Germinal center (tissue), 1 donor: ENCODE data around the gene GPX5.
"Not testable (repeated sequence)": the region's sequence is repeated elsewhere in the genome, so short reads cannot be mapped to it uniquely, and the experiment has no call there.

Experiments used
- DNase-seq: peaks from one replicate; pipeline ENCODE4 v3.0.0; 2012; ENCODE audit warnings: mixed read lengths, low spot score

The GPX5 gene

GRCh38 chr6:28515676-28516075 lies 10.0 kb upstream of the GPX5 start, which contains the start of gene GPX6:
Gene GPX6, minus strand, starts transcription at chr6:28515793. Its CDS starts 50 bp downstream, at chr6:28515743.
- DNase-seq: no peak

DNA sequence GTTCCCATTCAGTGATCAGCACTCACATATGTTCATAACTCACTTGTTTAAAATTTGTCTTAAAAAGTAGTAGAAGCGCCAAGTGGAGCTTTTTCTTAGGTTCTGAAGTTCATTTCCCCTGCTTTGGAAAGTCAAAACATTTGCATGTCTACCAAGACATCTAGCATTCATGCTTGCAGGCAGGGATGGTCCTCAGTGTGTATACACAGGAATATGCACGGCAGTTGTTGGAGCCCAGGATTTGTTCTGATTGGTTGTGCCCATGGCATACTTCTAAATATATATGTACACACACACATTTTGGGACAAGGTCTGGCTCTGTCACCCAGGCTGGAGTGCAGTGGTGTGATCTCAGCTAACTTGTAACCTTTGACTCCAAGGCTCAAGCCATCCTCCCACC lies 7.7 kb upstream of the GPX5 start:
- DNase-seq: no peak

DNA sequence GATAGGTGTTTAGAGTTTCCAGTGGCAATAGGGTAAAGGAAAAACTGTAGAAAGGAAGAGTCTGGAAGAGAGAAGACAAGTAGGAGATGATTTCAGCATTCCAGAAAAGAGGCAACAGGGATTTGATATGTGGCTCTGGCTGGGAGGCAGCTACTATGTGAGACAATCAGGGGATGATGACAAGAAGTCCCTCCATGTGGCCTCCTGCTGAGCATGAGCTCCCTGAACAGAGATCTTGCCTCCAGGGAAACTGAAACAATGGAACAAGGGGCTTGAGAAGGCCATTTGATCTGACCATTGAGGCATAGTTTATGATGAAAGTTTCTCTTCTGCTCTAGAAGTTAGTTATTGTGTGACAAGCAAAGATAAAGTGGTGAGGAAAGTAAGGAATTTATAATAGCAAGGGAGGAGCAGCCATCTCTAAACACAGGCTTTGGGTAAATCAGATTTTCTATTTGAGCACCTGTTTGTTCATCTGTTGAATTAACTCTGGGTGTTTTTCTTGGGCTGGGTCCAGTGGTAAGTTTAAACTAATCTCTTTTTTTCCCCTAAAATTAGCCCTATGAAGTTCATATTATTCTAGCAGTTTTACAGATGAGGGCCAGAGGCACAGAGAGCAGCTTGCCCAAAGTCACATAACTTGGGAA lies 3.0 kb upstream of the GPX5 start:
- no peak for DNase-seq

- DNase-seq: no peak
These were observed 2.4 kb upstream of the GPX5 start for GRCh38 chr6:28523241-28523622.

- DNase-seq: no peak
These were observed 5.1 kb downstream of the GPX5 start for GRCh38 chr6:28530777-28531176.

GRCh38 chr6:28531479-28532128 lies 5.9 kb downstream of the GPX5 start:
- DNase-seq: no peak

GRCh38 chr6:28534306-28534705 lies 8.6 kb downstream of the GPX5 start:
- no peak for DNase-seq

DNA sequence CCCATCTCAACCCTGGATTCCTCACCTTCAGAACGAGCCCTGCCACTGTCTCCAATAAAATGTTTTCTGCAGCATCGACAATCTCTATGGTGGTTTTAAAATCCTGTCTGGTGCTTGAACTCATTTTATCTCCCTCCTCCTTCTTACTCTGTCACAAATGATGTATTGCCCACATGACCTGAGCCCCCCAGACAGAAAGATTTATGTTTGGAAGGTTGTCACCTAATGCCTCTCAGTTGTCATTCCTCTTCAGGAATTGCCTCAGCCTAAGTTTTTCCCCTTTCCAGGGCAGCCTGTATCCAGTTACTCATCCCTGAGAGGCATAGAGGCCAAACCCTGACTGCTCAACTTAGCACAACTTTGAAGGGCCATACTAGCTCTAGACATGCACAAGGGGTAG lies 9.2 kb downstream of the GPX5 start:
- no peak for DNase-seq

- no peak for DNase-seq
These were observed 11.4 kb downstream of the GPX5 start for GRCh38 chr6:28537065-28537464.

GRCh38 chr6:28537509-28538140 lies 11.9 kb downstream of the GPX5 start:
- no peak for DNase-seq

GRCh38 chr6:28541996-28542395 lies 16.3 kb downstream of the GPX5 start:
- DNase-seq: no peak

- peak; percentile 67 for DNase-seq
These were observed 17.0 kb downstream of the GPX5 start for GRCh38 chr6:28542440-28543296.

GRCh38 chr6:28543651-28544610 lies 18.2 kb downstream of the GPX5 start:
- peak; percentile 29 for DNase-seq

DNA sequence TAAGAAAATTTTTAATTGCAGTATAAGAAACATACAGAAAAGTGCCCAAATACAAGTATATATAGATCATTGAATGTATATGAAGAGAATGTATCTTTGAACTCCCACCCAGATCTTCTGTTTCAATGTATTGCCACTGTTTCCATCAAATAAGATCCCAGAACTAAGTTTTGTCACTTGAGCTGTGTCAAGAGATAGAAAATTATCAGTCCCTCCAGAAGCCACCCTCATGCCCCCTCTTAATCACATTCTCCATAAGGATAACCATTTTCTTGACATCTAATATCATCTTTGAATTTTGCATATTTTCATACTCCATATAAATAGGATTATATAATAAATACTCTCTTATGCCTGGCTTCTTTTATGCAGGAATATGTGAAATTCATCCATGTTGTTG lies 20.3 kb downstream of the GPX5 start:
- DNase-seq: no peak

GRCh38 chr6:28547003-28547402 lies 21.3 kb downstream of the GPX5 start:
- DNase-seq: not testable (repeated sequence)

DNA sequence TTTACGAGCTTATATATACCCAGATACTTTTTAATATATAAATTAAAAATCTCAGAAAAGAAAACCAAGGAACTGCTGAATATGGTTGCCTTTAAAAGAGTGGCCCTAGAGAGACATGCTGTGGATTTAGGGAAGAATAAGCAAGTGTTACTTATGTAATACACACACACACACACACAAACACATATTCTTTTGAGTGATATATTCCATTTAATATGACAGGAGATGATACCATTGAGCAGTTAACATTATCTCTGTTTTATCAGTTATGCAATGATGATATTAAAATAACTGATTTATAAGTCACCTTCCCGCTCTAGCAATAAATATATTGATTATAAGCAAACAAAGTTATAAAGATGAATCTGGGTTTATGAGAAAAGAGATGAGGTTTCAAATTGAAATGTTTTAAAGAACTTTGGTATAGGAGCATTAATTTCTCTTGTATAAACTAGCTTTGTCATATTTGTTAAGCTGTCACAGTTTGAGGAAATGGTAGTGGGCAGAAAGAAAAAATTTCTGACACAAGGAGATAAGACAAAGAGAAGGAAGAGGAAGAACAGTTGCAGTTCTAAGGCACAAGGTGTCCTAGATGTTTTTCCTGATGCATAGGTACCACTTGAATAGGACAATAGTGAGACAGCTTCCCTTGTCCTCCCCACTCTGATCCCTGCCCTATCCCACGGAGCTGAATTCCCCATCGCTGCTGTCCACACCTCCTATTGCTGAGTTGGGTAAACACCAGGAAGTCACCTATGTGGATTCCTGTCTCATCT lies 26.4 kb downstream of the GPX5 start:
- no peak for DNase-seq

- no peak for DNase-seq
These were observed 27.8 kb downstream of the GPX5 start for GRCh38 chr6:28553384-28553985.

DNA sequence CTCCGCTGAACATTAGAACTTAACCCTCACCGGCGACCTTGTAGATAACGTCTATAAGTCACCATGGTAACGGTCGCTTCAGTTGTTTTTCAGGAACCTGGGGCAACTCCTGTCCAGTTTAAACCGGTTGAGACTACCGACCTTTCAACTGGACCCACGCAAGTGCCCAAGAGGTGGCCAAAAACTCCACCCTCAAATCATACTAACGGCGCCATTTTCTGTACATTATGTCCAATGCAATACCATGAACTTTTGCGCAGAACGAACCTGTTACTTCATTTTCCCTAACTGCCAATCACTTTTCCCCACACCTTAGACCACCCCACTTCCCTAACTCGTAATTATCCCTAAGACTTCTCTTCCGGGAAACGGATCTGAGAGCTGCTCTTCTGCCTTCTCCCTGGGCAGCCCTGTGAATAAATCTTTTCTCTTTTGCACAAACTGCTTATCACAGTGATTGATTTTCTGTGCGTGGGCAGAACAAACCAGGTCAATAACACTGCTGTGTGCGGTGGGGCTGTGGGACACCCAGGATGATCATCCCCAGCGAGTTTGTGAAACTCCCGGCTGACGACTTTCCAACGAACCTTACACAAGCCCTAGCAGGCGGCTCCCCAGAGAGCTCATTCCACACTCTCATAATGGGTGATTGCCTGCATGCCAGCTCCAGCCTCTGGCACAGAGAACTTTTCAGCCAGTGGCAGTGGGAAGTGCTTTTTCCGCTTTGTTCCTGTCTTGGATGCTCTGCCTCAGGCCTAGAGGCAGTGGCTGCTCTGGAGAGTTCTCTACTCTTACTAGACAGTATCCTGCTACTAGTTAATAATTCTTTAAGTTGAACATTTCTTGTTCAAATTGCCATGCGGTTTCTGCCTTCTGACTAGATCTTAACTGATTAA lies 28.6 kb downstream of the GPX5 start:
- no peak for DNase-seq

- DNase-seq: no peak
These were observed 29.5 kb downstream of the GPX5 start for GRCh38 chr6:28555136-28555535.
